ENCODE measurements around the gene METTL1. TPM values are rescaled to one million over a fixed set of nuclear protein-coding genes. Genes with fewer than 3 reads are reported as not detected.

The METTL1 gene
- 40.7 and 110 TPM in 2 replicates for total RNA-seq (2011; cell fraction: chromatin; rRNA removed; ENCODE audit: low replicate concordance)
- total RNA-seq (2011; cell fraction: nucleolus; rRNA removed) = 57.1 and 83.5 TPM in 2 replicates
- total RNA-seq (2011; cell fraction: nucleoplasm; rRNA removed) = 43.7 and 55.2 TPM in 2 replicates
- total RNA-seq (2014; rRNA removed) (24.0 and 42.5 TPM in 2 replicates), total RNA-seq (2014; rRNA removed; fragmentation: Illumina TruSeq; extraction: Trizol) (12.6 and 14.6 TPM in 2 replicates), total RNA-seq (2015; rRNA removed; fragmentation: Illumina TruSeq; extraction: Trizol) (17.5 and 18.0 TPM in 2 replicates), total RNA-seq (2021) (44.0 and 49.3 TPM in 2 replicates), polyA plus RNA-seq (2011; rRNA removed) (39.2 and 45.1 TPM in 2 replicates), polyA plus RNA-seq (2014; fragmentation: Illumina TruSeq; extraction: Trizol) (36.8 and 47.6 TPM in 2 replicates), polyA plus RNA-seq (2014; fragmentation: Nextera tagmentation; extraction: Ambion mirVana) (10 to 100 TPM; 52.9 to 65.9 TPM), polyA plus RNA-seq (2014; rRNA removed) (23.9 and 32.1 TPM in 2 replicates), polyA minus RNA-seq (2011; rRNA and poly(A)+ RNA removed) (23.4 and 33.9 TPM in 2 replicates), Bru-seq, nascent RNA (percentile 87 among the genes with signal in this experiment), BruChase-seq, experiment 1, labeled RNA remaining after a 2-hour chase (percentile 66 among the genes with signal in this experiment), BruChase-seq, experiment 2, labeled RNA remaining after a 6-hour chase (percentile 65 among the genes with signal in this experiment)
- 33.7 and 38.8 TPM in 2 replicates for polyA plus RNA-seq (2011; cell fraction: cytosol; rRNA removed)
- 75.9 and 78.4 TPM in 2 replicates for polyA plus RNA-seq (2011; cell fraction: nucleus; rRNA removed)
- polyA plus RNA-seq (2012) = 25.3 and 44.9 TPM in 2 replicates
- 15.1 and 20.4 TPM in 2 replicates for polyA minus RNA-seq (2011; cell fraction: cytosol; rRNA and poly(A)+ RNA removed)
- 30.3 and 41.1 TPM in 2 replicates for polyA minus RNA-seq (2011; cell fraction: nucleus; rRNA and poly(A)+ RNA removed)
- long read RNA-seq, experiment 1, transcript METTL1-202 (6 exons, 2,066 nt) = major isoform, 36 of 64 reads
- long read RNA-seq, experiment 1, partial matches to known transcripts = 8 of 64 reads
- long read RNA-seq, experiment 1, other reads (novel, unspliced or antisense) = 15 of 64 reads
- long read RNA-seq, experiment 2, transcript METTL1-202 (6 exons, 2,066 nt) = major isoform, 21 of 33 reads
- long read RNA-seq, experiment 2, partial matches to known transcripts = 4 of 33 reads
- long read RNA-seq, experiment 2, other reads (novel, unspliced or antisense) = 7 of 33 reads
- long read RNA-seq, experiment 3, transcript METTL1-202 (6 exons, 2,066 nt) = major isoform, 32 of 44 reads
- long read RNA-seq, experiment 3, partial matches to known transcripts = 4 of 44 reads
- long read RNA-seq, experiment 3, other reads (novel, unspliced or antisense) = 5 of 44 reads

DNA sequence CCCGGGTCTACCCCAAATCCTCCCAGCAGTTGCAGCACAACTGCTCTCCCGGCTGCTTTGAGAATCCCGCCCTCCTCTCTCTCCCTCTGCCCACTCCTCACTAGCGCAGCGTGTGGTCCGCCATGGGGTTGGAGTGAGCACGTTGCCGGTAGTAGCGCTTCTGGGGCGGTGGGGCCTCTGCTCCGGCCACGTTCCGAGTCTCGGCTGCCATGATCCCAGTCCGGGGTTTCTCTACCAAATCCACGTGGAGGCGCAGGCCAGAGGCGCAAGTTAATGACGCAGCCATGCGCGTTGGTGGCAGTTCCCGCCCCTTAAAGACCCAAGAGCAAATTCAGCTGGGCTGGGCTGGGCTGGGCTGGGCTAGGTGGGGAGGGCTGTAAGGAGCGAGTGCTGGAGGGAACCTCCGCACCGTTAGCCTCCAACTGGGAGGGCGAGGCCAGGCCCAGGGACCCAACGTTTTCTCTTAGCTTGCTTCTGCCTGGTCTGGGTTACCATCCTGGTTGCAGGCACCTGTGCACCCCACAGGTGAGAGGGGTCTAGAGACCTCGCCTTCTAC is at the start of gene METTL1:
TSS of gene METTL1 (minus strand) at position 233 of the 556 bp plus-strand sequence. CDS start at position 211, 22 bp downstream.
- peak within 1 kb of the TSS; percentile 98 for H2AFZ ChIP-seq (ENCODE audit: low read depth, low read length)
- intact Hi-C loops (cut with micrococcal nuclease) (loop anchor here (2.0 kb wide), 1 partner anchor 19 kb away; the partner anchor contains the start of gene CDK4), in situ Hi-C loops (cut with MboI) (no loop called here)
- BruUV-seq (replicated peaks) = no TSS peak
- no peaks in the 10 kb centered on the region for H3K9me1 ChIP-seq (ENCODE audit: control insufficient read depth, insufficient read depth, low read length)
- H3K27ac ChIP-seq (ENCODE audit: extremely low read depth, low read depth, low read length) = peak within 1 kb of the TSS; percentile 93
- peak within 1 kb of the TSS; percentile 99 for H3K4me2 ChIP-seq (ENCODE audit: insufficient read depth, low read length)
- H3K79me2 ChIP-seq (ENCODE audit: control insufficient read depth, insufficient read depth, low read length) = peaks cover 27% of the 10 kb centered on the region
- H3K9me3 ChIP-seq (replicated peaks; ENCODE audit: control insufficient read depth, insufficient read depth, low read depth, low read length) = no peaks in the 10 kb centered on the region
- FAIRE-seq = peak; percentile 97
- POLR2A ChIA-PET = interaction anchor here (0.6 to 1.6 kb wide), 13 partner anchors 8 to 220 kb away, joined by 3 to 11 read pairs (median 5); partner anchors contain the start of genes CDK4, TSFM and TSPAN31
- peak; percentile 84 to 99 (median 90) for DNase-seq (ENCODE audit: extremely low read depth in 1 of 4, low spot score in 3 of 4)
- no peaks in the 10 kb centered on the region for H3K27me3 ChIP-seq (ENCODE audit: control insufficient read depth in 2 of 2, insufficient read depth in 2 of 2, low read length in 2 of 2)
- H4K20me1 ChIP-seq (replicated peaks; ENCODE audit: control insufficient read depth, insufficient read depth, low read length) = no peaks in the 10 kb centered on the region
- peaks cover 21 to 28% of the 10 kb centered on the region in 2 experiments for H3K4me1 ChIP-seq (replicated peaks in 1 of 2; ENCODE audit: control insufficient read depth in 2 of 2, insufficient read depth in 2 of 2, low read length in 2 of 2)
- H3K36me3 ChIP-seq (ENCODE audit: control insufficient read depth, insufficient read depth, low read length) = peaks cover 45% of the 10 kb centered on the region
- H3K9ac ChIP-seq (ENCODE audit: insufficient read depth in 1 of 2, low read depth in 2 of 2, low read length in 2 of 2) = peak within 1 kb of the TSS; percentile 91 to 100
- under 1% methylated on average over 27 of the region's 28 CpGs for WGBS (ENCODE audit: insufficient coverage, low coverage, missing lambda C conversion rate)
- peak; percentile 95 for ATAC-seq
- H3K4me3 ChIP-seq = peak within 1 kb of the TSS; percentile 71
- CTCF ChIA-PET (ENCODE audit: low intra/inter-chr PET ratio) = interaction anchor here (0.6 kb wide), 1 partner anchor 9 kb away, joined by 3 read pairs; no protein-coding TSS in a partner anchor
- TF ChIP-seq, protein P1, sequence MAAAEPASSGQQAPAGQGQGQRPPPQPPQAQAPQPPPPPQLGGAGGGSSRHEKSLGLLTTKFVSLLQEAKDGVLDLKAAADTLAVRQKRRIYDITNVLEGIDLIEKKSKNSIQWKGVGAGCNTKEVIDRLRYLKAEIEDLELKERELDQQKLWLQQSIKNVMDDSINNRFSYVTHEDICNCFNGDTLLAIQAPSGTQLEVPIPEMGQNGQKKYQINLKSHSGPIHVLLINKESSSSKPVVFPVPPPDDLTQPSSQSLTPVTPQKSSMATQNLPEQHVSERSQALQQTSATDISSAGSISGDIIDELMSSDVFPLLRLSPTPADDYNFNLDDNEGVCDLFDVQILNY (CRISPR knock-in tag; IDR thresholded peaks at IDR 0.05) = peak; percentile 74; the same call in 1 of the 2 replicates
- no peak for TF ChIP-seq KDM2B (CRISPR knock-in tag; IDR thresholded peaks at IDR 0.05)
- no peak for TF ChIP-seq SAFB (IDR thresholded peaks at IDR 0.05; ENCODE audit: borderline replicate concordance, low read depth, low read length)
- TF ChIP-seq TAL1 (IDR thresholded peaks at IDR 0.05) = no peak
- TF ChIP-seq ETV5 (CRISPR knock-in tag; IDR thresholded peaks at IDR 0.05; ENCODE audit: low read depth) = no peak; the same call in 1 of the 2 replicates
- no peak for TF ChIP-seq STAT5A (IDR thresholded peaks at IDR 0.05; ENCODE audit: borderline replicate concordance, low read length)
- TF ChIP-seq ZBTB17 (CRISPR knock-in tag; IDR thresholded peaks at IDR 0.05) = 0 out of 2 replicates have a peak, but pooled peaks have one; percentile 44
- no peak for TF ChIP-seq TSHZ1 (CRISPR knock-in tag; IDR thresholded peaks at IDR 0.05)

All from K562 (cell line).